ENCODE measurements around the gene SLC25A1.
A peak's percentile ranks its signal among the peaks of the same experiment; 100 is the strongest.

Gene SLC25A1

GRCh38 chr22:19178657-19179496 lies at the start of gene SLC25A1:
SLC25A1 (minus strand) TSS chr22:19178736; CDS start chr22:19178673, 63 bp downstream.
- DNase-seq (ENCODE audit: low spot score) = peak; percentile 92

DNA sequence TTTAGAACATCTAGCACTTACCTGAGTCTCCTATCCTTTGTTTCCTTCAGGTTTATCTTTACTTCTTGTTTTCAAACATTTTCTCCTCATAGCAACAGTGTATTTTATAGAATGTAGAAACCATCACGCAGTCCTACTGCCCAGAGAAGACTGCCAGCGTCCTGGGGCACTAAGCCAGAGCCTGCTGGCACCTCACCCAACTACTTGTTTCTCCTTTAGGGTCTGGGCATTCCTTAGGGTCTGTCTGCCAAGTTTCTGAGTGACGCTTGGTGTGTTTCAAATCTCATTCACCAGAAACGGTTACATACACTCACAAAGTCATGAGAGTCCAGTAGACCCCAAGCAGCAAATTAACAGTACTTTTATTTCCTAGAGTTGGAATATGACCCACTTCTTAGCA lies 49.6 kb upstream of the SLC25A1 start:
- DNase-seq (ENCODE audit: low spot score) = no peak

DNA sequence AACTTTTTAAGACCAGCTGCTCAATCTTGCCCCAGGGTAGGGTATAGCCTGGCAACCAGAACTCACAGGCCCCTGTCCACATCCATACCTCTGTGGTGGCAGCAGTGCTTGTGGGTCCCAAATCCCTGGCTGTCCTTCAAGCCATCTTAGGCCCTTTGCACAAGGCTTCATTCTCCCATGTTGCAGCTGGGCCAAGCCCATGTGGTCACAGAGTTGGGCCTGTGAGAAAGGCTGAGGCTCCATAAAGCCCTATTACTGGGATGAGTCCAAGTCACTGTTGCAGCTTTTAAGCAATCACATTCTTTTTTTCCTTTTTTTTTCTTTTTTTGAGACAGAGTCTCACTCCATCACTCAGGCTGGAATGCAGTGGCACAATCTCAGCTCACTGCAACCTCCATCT lies 47.9 kb upstream of the SLC25A1 start:
- DNase-seq (ENCODE audit: low spot score) = no peak

- no peak for DNase-seq (ENCODE audit: low spot score)
These were observed 47.0 kb upstream of the SLC25A1 start for GRCh38 chr22:19225560-19225959.

- no peak for DNase-seq (ENCODE audit: low spot score)
These were observed 46.4 kb upstream of the SLC25A1 start for GRCh38 chr22:19224985-19225384.

GRCh38 chr22:19224557-19224956 lies 46.0 kb upstream of the SLC25A1 start:
- DNase-seq (ENCODE audit: low spot score) = no peak

- DNase-seq (ENCODE audit: low spot score) = no peak
These were observed 45.1 kb upstream of the SLC25A1 start for GRCh38 chr22:19223617-19224016.

- DNase-seq (ENCODE audit: low spot score) = no peak
These were observed 44.6 kb upstream of the SLC25A1 start for GRCh38 chr22:19223110-19223509.

DNA sequence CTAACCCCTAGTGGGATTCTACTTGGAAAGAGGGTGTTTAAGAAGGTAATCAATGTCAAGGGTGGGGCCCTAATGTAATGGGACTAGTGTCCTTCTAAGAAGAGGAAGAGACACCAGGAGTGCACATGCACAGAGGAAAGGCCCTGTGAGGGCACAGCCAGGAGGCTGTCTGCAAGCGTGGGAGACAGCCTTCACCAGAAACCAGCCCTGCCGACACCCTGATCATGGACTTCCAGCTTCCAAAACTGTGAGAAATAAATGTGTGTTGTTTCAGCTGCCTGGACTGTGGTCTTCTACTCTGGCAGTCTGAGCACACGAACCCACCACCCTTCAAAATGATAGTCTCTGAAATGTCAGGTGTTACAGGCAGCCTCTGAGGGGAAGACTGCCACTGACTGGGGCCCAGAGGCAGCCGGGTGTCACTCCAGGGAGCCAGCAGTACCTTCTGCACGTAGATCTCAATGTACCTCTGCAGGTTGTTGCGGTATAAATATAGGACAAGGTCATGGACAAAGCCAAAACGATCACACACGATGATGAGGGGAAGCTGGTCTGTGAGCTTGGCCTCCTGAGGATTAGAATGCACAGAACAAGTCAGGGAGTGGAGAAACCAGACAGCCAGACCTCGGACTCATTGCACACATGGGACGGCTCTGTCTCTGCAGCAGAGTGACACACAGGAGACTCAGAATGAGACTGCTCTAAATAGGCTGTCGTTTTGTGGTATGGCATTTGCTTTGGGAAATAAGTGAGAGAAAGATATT lies 43.9 kb upstream of the SLC25A1 start:
- DNase-seq (ENCODE audit: low spot score) = no peak

- no peak for DNase-seq (ENCODE audit: low spot score)
These were observed 42.3 kb upstream of the SLC25A1 start for GRCh38 chr22:19220867-19221266.

- DNase-seq (ENCODE audit: low spot score) = no peak
These were observed 40.2 kb upstream of the SLC25A1 start for GRCh38 chr22:19218541-19219233.

GRCh38 chr22:19216579-19216978 lies 38.0 kb upstream of the SLC25A1 start:
- no peak for DNase-seq (ENCODE audit: low spot score)

- DNase-seq (ENCODE audit: low spot score) = no peak
These were observed 36.8 kb upstream of the SLC25A1 start for GRCh38 chr22:19215360-19215759.

- DNase-seq (ENCODE audit: low spot score) = no peak
These were observed 35.5 kb upstream of the SLC25A1 start for GRCh38 chr22:19214078-19214473.

DNA sequence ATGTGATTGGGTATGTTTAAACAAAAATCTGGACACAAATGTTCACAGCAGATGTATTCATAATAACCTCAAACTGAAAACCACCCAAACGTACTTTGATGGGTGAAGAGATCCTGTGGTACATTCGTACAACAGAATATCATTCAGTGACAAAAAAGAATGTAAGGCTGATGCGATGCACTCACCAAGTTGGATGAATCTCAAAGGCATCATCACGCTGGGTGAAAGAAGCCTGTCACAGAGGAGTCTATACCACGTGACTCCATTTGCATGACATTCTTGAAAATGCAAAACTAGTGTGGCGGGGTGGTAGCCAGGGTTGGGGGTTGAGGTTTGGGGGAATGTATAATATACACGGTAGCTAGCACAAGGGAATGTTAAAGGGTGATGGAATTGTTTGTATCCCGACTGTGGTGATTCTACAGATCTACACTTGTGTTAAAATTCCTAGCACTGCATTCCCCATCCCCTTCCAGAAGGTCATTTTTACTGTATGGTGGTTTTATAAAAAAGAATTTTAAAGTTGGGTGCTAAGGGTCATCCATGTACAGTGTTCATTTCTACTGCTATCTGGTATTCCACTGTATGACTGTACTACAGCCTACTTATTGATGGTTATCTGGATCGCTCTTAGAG lies 35.0 kb upstream of the SLC25A1 start:
- DNase-seq (ENCODE audit: low spot score) = no peak

DNA sequence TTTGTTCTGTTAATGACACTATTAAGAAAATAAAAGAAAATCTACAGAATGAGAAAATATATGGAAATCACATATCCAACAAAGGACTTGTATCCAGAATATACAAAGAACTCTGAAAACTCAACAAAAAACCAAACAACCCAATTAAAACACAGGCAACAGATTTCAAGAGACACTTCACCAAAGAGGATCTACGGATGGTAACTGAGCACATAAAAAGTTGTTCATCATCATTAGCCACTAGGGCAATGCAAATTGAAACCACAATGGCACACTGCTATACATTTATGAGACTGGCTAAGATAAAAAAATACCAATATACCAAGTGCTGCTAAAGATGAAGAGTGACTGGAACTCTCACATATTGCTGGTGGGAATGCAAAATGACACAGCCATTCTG lies 34.5 kb upstream of the SLC25A1 start:
- DNase-seq (ENCODE audit: low spot score) = no peak

- no peak for DNase-seq (ENCODE audit: low spot score)
These were observed 33.9 kb upstream of the SLC25A1 start for GRCh38 chr22:19212302-19212870.

DNA sequence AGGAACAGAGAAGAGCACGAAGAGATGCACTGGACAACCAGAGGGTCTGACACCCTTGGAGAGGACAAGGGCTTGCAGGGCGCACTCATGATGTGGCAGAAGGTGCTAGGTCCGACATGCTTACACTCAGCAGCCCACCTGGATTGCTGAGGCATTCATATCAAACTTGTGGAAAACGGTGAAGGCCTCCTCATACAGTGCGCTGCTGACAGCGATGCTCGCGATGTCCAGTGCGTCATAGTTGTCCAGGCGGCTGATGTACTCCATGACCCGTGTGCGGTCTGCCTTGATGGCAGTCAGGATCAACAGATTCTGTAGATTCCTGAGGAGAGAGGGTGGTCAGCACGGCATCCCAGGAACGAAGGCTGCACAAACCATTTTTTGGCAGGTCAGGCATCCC lies 31.7 kb upstream of the SLC25A1 start:
- DNase-seq (ENCODE audit: low spot score) = no peak

DNA sequence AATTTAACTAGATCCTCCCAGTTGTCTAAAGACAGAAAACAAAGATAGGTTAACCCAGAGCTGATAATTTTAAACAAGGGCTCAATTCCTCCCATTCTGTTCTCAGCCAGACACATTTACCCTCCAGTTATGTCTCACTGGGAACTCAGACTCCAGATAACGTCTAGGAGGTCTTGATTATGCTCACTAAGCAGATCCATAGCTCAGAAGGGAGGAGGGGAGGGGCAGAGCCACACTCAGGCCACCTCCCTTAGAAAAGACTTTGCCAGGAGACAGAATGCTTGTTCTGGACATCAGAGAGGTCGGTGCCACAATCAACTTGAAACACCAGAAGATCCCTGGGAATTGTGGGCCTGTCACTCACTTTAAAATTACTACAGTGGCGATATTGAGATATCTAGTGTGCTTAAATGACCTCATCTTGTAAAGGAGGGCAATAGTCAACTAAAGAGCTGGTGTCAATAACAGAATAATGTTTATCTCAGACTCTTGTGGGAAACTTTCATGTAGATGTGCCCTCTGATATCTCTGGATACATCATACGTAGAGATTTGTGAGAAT lies 29.8 kb upstream of the SLC25A1 start:
- no peak for DNase-seq (ENCODE audit: low spot score)

DNA sequence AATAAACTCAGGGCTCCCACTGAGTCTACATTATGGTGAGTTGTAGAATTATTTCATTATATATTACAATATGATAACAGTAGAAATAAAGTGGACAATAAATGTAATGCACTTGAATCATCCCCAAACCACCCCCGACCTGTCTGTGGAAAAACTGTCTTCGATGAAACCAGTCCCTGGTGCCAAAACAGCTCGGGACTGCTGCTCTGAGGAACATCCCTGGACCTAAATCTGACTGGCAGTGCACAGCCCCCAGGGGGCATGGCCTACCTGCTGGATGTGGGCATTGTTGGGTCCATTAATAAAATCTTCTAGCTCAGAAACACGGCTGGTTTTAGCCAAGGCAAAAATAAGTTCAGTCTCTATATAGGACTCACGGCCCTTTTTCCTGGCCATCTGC lies 29.3 kb upstream of the SLC25A1 start:
- DNase-seq (ENCODE audit: low spot score) = no peak

GRCh38 chr22:19207401-19207808 lies 28.9 kb upstream of the SLC25A1 start:
- no peak for DNase-seq (ENCODE audit: low spot score)

- DNase-seq (ENCODE audit: low spot score) = no peak
These were observed 27.8 kb upstream of the SLC25A1 start for GRCh38 chr22:19206287-19206686.
